ENCODE data around the gene KRT82.

DNA sequence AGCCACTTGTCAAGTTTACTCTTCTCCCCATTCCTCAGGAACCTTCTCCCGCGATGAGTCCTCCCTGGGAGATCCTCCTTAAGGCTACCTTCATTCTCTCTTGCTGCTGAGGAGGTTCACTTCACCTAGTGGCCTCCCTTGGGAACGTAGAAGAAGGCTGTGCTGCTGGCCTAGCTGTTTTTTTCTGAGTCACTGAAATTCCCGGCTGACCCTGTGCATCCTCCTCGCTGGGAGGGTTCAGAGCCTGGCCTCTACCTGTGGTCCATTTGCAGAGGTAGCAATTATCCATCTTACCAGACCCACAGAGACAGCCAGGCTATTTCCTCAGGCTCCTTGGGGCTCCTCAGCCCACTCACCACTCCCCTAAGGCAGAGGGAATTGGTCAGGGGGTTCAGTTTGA, 4.6 kb downstream of the KRT82 start:
- TF ChIP-seq CTCF (IDR thresholded peaks at IDR 0.05) (no peak), POLR2A (IDR thresholded peaks at IDR 0.05) (no peak)
